ENCODE data around the gene CST1.
"Not testable (repeated sequence)": the region's sequence is repeated elsewhere in the genome, so short reads cannot be mapped to it uniquely, and the experiment has no call there.

The CST1 gene
- total RNA-seq, result 0 reads per million in 2 donors

- DNase-seq, result not testable (repeated sequence)
These were observed at the start of gene CST1 for GRCh38 chr20:23750786-23751185. Gene CST1 (minus strand): TSS chr20:23750935. CDS start chr20:23750866, 69 bp downstream.

DNA sequence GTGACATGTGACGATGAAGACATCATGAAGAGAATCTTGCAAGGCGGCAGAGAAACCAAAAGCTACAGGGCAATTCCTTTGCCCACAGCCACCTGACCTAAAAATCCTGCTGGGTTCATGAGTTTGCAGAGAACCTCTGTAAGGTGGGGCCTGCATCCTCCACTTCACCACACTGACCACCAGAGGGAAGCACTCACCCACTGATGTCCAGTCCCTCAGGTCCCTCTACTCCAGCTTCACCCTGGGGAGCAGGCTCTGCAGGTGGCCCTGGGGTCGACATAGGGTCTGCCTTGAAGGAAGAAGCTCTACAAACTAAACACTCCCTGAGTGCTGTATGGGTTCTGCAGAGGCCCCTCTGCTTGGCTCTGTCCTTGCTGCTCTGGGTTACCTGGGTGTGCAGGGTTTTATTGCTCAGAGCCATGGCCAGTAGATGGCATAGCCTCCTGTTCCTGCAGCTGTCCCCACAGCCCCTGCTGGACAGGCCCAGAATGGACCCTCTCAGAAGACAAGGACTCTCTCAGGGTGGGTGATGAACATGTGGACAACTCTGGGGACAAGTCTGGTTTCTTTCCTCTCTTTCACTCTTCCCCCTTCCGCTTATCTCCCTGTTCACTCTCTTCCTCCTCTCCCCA is 48.6 kb upstream of the CST1 start:
- not testable (repeated sequence) for DNase-seq

GRCh38 chr20:23795526-23795925 is 44.8 kb upstream of the CST1 start:
- DNase-seq, result no peak

DNA sequence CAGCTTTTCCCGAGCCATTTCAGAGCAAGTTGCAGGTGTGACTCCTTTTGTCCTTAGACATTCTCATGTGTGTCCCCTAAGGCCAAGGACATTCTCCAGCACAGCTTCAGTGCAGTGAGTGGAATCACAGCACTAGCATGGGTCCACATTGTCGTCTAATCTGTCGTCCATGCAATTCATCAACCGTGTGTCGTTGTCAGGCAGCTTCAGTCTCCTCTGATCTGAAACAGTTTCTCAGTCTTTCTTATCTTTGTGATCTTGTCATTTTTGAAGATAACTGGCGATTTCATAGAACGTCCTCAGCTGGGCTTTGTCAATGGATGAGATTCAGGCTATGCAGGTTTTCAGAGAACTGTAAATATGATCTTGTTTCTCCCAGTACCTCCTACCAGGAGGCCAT is 44.1 kb upstream of the CST1 start:
- no peak for DNase-seq

DNA sequence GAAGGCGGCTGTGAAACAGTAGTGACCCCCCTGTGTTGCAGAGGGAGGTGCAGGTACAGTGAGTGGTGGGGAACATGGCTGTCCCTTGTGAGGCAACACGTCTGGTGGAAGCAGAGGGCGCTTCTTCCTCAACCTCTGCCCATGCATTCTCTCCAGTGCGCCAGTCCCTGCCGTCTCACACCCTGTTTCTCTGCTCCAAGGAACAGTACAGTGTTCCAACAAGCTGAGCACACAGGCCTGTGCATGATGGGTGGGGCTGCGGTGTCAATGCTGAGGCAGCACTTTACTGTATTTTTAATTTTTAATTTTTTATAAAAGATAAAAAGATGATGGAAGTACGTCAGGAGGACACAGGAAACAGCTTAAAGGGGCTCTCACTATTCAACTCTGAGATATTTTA is 43.3 kb upstream of the CST1 start:
- DNase-seq, result no peak

DNA sequence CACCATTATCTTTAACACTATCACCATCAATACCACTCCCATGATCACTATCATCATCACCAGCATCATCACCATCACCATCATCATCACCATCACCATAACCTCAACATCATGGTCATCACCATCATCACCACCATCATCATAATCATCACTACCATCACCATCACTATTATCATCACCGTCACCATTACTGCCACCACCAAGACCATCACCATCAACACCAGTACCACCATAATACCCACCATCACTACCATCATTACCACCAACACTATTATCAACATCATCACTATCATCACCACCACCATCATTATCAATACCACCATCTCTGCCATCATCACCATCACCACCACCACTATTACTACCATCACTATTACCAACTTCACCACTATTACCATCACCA is 32.7 kb upstream of the CST1 start:
- no peak for DNase-seq

DNA sequence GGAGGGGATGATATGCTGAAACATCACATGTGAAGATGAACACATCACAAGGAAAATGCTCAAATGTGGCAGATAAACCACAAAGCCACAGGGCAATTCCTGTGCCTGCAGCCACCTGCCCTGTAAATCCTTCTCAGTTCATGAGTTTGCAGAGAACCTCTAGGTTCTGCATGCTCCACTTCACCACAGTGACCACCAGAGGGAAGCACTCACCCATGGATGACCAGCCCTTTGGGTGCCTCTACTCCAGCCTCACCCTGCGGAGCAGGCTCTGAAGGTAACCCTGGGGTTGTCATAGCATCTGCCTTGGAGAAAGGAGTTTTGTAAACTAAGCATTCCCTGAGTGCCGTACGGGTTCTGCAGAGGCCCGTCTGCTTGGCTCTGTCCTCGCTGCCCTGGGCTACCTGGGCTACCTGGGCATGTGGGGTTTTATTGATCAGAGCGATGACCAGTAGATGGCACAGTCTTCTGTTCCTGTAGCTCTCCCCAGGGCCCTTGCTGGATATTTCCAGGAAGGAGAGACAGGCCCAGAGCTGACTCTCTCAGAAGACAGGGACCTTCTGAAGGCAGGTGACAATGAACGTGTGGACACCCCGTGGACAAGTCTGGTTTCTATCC is 31.7 kb upstream of the CST1 start:
- DNase-seq, result no peak

- DNase-seq, result not testable (repeated sequence)
These were observed 27.9 kb upstream of the CST1 start for GRCh38 chr20:23778676-23779075.

DNA sequence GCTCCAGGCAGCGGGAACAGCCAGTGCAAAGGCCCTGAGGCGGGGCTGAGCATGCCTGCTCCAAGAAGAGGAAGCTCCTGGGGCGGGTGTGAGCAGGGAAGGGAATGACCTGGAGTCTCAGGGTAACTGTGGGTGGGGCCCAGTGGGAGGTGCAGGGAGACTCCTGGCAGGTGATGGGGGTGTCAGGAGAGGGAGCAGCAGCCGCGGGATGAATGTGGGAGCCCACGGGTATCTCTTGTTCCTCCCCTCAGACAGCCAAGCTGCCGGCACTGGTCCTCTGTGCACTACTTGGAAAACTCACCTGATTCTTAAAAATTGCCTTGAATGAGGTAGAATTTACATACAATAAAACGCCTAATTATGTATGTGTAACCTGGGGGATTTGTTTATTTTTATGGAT is 26.6 kb upstream of the CST1 start:
- not testable (repeated sequence) for DNase-seq

DNA sequence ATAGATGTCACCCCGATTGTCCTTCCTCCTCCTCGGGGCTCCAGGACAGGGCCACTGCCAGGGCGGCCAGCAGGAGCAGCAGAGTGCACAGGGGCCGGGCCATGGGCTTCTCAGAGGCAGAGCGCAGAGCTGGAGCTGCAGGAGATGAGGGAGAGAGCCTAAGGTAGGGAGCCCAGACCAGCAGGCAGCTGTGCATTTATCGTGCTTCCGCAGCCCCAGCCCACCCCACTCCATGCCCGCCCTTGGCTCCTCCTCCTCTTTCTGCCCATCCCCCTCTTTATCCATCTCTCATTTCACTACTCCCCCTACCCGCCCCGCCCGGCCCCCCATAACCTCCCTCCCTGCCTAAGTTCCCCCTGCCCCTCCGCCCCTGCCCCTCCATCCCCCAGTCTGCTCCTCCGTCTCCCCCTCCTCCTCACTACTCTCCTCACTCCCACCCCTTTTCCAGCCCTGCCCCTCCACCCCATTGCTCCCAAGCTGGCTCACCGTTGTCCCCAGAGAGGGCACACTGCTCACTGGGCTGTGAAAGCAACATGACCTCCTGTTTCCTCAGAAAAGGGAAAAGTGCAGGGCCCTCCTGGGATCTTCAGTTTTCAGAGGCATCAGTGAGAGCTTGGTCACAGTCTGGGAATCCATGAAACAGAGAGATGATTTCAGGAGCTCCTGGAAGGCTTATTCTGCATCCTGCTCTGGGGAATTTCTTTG is 25.5 kb upstream of the CST1 start:
- no peak for DNase-seq

- no peak for DNase-seq
These were observed 23.3 kb upstream of the CST1 start for GRCh38 chr20:23774081-23774480.

DNA sequence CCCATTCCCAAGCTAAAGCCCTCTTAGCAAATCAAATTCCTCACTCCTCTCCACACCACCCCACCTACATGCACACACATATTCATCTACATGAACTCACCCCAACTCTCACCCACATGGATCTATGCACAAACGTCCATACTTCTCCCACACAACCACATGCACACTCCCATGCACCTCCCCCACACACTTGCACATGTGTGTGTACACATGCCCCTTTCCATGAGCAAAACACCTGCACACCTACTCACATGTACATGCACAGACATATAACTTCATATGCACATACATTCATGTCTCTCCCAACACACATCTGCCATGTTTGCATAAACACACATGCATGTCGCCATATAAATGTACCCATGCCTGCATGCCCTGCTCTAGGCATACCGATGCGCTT is 22.8 kb upstream of the CST1 start:
- DNase-seq, result no peak

GRCh38 chr20:23773127-23773526 is 22.4 kb upstream of the CST1 start:
- no peak for DNase-seq

DNA sequence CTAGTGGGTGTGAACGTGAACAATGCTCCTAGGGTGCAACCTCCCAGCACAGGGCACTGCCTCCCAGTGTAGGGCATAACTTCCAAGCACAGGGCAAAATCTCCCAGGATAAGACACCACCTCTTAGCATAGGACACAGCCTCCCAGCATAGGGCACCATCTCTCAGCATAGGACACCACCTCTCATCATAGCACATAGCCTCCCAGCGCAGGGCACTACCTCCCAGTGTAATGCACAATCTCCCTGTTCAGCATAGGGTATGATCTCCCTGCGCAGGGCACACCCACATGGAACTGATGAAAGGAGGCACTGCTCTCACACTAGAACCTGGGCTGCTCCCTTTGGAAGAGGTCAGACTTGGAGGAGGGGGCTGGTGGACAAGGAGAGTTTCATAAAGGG is 21.3 kb upstream of the CST1 start:
- DNase-seq, result no peak

DNA sequence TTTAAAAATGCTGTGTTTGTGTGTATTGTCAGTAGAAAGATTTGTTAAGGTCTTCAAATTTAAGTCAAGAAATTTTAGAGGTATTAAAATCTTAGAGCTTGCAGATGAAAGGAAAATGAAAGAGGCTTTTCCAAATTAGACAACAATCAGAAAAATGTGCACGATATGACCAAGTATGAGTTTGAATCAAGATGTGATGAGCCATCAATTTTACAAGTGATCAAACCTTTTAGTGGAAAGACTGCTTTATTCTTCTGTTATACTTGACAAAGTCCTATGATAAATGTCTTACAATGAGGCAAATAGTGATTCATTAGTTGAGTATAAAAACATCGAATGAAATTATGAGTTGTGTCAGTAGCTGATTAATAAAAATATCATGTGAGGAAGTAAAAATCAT is 19.6 kb upstream of the CST1 start:
- no peak for DNase-seq

DNA sequence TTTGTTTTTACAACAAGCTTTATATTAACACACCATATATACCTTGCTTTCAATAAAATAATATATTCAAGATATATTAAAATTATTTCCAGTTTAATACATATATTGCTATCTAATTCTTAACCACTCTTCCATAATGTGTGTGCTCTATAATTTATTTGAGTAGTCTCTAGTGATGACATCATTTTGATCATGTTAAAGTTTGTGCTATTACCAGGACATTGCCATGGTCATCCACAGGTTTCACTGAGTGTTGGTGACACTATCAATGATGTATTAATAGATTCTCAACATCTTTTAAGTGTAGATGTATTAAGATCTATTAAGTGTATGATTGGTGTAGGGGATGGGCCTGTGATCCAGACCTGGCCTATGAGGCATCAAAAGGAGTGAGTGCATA is 17.8 kb upstream of the CST1 start:
- DNase-seq, result not testable (repeated sequence)

DNA sequence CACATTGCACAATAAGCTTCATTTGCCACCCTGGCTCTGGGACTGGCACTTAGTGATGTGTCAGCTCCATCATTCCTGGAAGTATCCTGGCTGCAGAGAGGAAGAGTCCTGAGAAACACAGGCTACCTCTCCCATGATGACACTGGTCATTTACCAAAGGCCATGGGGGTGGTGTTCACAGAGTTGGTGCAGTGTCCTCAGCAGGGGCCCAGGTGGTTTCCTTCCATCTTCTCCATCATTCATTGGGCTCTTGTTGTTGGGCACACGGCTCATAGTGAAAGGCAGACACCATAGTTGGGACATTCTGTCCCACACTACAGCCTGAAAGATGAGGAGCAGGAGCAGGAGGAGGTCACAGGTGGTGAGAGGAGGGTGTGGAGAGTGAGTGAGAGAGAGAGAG is 15.8 kb upstream of the CST1 start:
- DNase-seq, result no peak

DNA sequence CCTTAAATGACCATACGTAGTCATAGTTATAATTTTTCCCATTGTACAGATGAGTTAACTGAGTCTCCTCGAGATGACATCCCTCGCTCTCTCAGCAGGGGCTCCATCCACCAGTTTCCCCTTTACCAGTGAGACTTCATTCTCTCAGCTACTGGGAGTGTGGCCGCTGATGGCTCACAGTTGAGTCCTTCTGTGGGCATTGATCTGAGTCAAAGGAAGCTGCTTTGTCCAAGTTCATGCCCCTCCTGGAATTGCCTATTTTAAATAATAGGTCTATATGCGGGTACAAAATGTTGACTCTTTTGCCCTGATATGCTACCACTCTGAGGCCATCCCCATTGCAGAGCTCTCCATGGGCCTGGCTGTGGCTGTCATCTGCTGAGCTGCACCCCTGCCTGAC is 14.8 kb upstream of the CST1 start:
- DNase-seq, result no peak

GRCh38 chr20:23764630-23765029 is 13.9 kb upstream of the CST1 start:
- DNase-seq, result not testable (repeated sequence)

DNA sequence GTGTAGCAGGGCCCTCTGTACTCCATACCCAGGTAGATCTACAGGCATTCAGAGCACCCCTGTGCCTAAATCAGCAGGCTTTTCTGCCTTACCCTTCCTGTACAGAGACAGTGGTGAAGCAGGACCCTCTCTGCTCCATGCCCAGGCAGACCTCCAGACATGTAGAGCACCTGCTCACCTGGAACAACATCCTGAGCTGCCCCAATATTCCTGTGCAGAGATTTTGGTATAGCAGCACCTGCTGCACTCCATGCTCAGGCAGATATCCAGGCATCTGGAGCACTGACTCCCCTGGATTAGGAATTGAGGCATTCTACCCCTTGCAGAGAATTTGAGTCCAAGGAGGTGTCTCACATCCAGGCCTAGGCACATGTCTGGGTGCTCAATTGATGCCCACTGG is 12.6 kb upstream of the CST1 start:
- DNase-seq, result no peak

GRCh38 chr20:23759306-23759940 is 8.7 kb upstream of the CST1 start:
- DNase-seq, result no peak

DNA sequence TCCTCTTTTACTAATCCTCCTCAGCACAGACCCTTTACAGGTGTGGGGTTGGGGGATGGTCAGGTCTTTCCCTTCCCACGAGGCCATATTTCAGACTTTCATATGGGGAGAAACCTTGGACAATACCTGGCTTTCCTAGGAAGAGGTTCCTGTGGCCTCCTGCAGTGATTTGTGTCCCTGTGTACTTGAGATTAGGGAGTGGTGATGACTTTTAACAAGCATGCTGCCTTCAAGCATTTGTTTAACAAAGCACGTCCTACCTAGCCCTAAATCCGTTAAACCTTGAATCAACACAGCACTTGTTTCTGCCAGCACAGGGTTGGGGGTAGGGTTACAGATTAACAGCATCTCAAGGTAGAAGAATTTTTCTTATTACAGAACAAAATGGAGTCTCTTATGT is 6.1 kb upstream of the CST1 start:
- DNase-seq, result not testable (repeated sequence)

- not testable (repeated sequence) for DNase-seq
These were observed 4.4 kb upstream of the CST1 start for GRCh38 chr20:23755131-23755611.

GRCh38 chr20:23754731-23755130 is 4.0 kb upstream of the CST1 start:
- DNase-seq, result no peak
